Prostate gland (tissue), 2 donors: ENCODE results near the gene ZNF302. TPM values are rescaled to one million over a fixed set of nuclear protein-coding genes. Genes with fewer than 3 reads are reported as not detected.
"Not testable (repeated sequence)": the region's sequence is repeated elsewhere in the genome, so short reads cannot be mapped to it uniquely, and the experiment has no call there.

Source experiments
- DNase-seq: peaks from one replicate; pipeline ENCODE4 v3.0.0-alpha.2; 2019; ENCODE audit warnings: low spot score
- H3K27ac ChIP-seq, 2 donors: fragments of 200-600 bp; sonication (generic); 2 replicates each; pipeline ENCODE4 v1.5.1; 2017 to 2019
- H3K27me3 ChIP-seq: fragments of 200-600 bp; sonication (generic); replicated peaks from 2 replicates; pipeline ENCODE4 v1.5.1; 2019; ENCODE audit not compliant: insufficient read depth
- H3K36me3 ChIP-seq, 2 donors: fragments of 200-600 bp; sonication (generic); 1 replicate in 1 of 2; 2 replicates in 1 of 2; pipeline versions ENCODE4 v1.5.1 to v1.8.1; 2017 to 2019
- H3K4me1 ChIP-seq: fragments of 200-600 bp; sonication (generic); replicated peaks from 2 replicates; pipeline ENCODE4 v1.5.1; 2019
- H3K4me3 ChIP-seq, 2 donors: fragments of 200-600 bp; sonication (generic); 2 replicates each; pipeline ENCODE4 v1.5.1; 2017 to 2019
- H3K9me3 ChIP-seq: fragments of 200-600 bp; sonication (generic); 2 replicates; pipeline ENCODE4 v1.5.1; 2017
- POLR2A ChIP-seq: fragments of 450-650 bp; IDR thresholded peaks from one replicate; pipeline ENCODE4 v1.6.1; 2016; ENCODE audit warnings: antibody characterized with exemption, mild to moderate bottlenecking
- POLR2AphosphoS5 ChIP-seq: sonication (generic); formaldehyde crosslinking; IDR thresholded peaks from one replicate; pipeline ENCODE4 v1.6.1; 2017; ENCODE audit warnings: antibody characterized with exemption
- WGBS: methylation state at CpG from one replicate; pipeline ENCODE4 v1.1.5; 2018; 5-methylcytosine and 5-hydroxymethylcytosine counted together
- intact Hi-C: fragments of 100-400 bp; cut with DNase I; formaldehyde crosslinking; loops from one replicate; pipeline ENCODE4 v1.14.2; 2022
- total RNA-seq, 2 donors: library from RNA; depleted of rRNA; stranded (reverse); fragments of >200 nt; gene quantifications; one replicate each; pipeline ENCODE4 v1.1.0, GENCODE V29; 2016
- TF ChIP-seq, protein P1 (sequence below), 4 experiments: fragments of 200-600 bp in 2 of 4; fragments of 450-650 bp in 2 of 4; sonication (generic) in 2 of 4; IDR thresholded peaks; 1 replicate in 3 of 4; 2 replicates in 1 of 4; pipeline ENCODE4 v1.5.1; 2016 to 2019; ENCODE audit warnings: antibody characterized with exemption in 4 of 4, mild to moderate bottlenecking in 2 of 4, moderate library complexity in 2 of 4

The ZNF302 gene
- total RNA-seq, 2 donors from 2014 or later = 20.0 to 25.0 TPM

DNA sequence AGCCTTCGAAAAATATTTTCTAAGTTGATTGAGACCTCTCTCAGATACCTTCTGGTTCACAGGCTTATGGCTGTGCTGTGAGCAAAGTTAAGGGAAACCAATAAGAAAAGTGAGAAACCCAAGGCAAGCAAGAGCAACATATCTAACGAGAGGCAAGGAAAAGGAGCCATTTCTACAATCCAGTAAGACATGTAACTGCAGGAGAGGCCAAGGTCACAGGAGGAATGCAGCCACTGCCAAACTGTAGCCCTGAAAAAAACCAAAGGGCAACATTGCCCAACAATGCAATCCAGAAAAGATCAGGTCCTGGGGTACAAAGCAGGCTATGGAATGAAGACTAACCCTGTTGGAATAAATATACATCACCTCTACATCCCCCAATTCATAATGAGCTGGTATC lies 21.8 kb upstream of the ZNF302 start:
- no peak for DNase-seq
- Histone ChIP-seq H3K4me3 (no peak overlapping the region), H3K9me3 (no peaks in the 10 kb centered on the region), H3K36me3 (no peaks in the 10 kb centered on the region), H3K4me1 (no peaks in the 10 kb centered on the region), H3K27ac (no peak overlapping the region), H3K27me3 (no peaks in the 10 kb centered on the region)
- 70% methylated on average over 2 of the region's 2 CpGs for WGBS
- intact Hi-C loops = no loop called here
- no peak for TF ChIP-seq POLR2A
- no peak for TF ChIP-seq POLR2AphosphoS5
- TF ChIP-seq, protein P1, sequence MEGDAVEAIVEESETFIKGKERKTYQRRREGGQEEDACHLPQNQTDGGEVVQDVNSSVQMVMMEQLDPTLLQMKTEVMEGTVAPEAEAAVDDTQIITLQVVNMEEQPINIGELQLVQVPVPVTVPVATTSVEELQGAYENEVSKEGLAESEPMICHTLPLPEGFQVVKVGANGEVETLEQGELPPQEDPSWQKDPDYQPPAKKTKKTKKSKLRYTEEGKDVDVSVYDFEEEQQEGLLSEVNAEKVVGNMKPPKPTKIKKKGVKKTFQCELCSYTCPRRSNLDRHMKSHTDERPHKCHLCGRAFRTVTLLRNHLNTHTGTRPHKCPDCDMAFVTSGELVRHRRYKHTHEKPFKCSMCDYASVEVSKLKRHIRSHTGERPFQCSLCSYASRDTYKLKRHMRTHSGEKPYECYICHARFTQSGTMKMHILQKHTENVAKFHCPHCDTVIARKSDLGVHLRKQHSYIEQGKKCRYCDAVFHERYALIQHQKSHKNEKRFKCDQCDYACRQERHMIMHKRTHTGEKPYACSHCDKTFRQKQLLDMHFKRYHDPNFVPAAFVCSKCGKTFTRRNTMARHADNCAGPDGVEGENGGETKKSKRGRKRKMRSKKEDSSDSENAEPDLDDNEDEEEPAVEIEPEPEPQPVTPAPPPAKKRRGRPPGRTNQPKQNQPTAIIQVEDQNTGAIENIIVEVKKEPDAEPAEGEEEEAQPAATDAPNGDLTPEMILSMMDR (IDR thresholded peaks at IDR 0.05) = no peak

DNA sequence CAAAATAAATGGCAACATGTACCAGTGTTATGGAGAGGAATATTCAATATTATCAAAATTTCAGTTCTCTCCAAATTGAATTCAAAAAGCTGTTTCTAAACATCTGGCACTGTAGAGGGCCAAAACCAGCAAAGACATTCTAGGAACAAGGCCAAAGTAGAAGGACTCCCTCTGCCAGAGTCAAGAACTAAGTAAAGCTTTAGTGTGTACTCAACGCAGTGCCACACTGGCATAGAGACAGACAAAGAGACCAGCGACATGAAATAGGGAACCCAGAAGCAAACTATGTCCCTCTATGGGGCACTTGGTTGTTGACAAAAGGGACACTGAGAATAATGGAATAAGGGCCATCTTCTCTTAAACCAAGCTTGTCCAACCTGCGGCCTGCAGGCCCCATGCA lies 16.1 kb upstream of the ZNF302 start:
- TF ChIP-seq, protein P1 (IDR thresholded peaks at IDR 0.05) = no peak
- TF ChIP-seq POLR2AphosphoS5 = peak; percentile 82
- no peak for TF ChIP-seq POLR2A
- DNase-seq = peak; percentile 67
- intact Hi-C loops = no loop called here
- Histone ChIP-seq H3K9me3 (no peaks in the 10 kb centered on the region), H3K36me3 (no peaks in the 10 kb centered on the region), H3K4me1 (no peaks in the 10 kb centered on the region), H3K27me3 (no peaks in the 10 kb centered on the region), H3K4me3 (no peak overlapping the region), H3K27ac (peak overlapping the region in 1 of 2 donors; percentile 33)
- 43% methylated on average over 3 of the region's 3 CpGs for WGBS

DNA sequence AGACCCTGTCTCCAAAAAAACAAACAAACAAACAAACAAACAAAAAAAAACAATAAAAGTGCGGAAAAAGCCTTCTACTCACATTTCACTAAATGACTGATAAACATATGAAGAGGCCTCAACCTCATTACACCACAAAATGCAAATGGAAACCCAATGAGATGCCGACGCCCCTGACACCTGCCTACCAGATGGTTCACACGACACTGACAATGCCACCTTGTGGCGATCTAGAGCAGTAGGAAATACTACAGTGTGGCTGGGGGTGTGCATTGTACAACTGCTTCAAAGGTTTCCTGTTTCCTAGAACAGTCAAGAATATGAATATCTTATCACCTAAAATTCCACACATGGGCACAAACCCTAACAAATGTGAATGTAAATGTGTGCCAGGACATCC lies 14.6 kb upstream of the ZNF302 start:
- intact Hi-C loops = no loop called here

GRCh38 chr19:34664168-34664567 lies 13.3 kb upstream of the ZNF302 start:
- intact Hi-C loops = no loop called here
- 58% methylated on average over 3 of the region's 3 CpGs for WGBS

More for the DNA sequence above, 14.6 kb upstream of the ZNF302 start:
- H3K27ac ChIP-seq = no peak overlapping the region
- no peaks in the 10 kb centered on the region for H3K9me3 ChIP-seq
- H3K36me3 ChIP-seq = no peaks in the 10 kb centered on the region
- WGBS = 43% methylated on average over 5 of the region's 5 CpGs
- no peaks in the 10 kb centered on the region for H3K27me3 ChIP-seq
- no peak overlapping the region for H3K4me3 ChIP-seq
- no peaks in the 10 kb centered on the region for H3K4me1 ChIP-seq
- DNase-seq = no peak
- TF ChIP-seq, protein P1 (IDR thresholded peaks at IDR 0.05) = peak in 2 of 4 experiments; percentile 13 to 23
- TF ChIP-seq POLR2A = no peak

GRCh38 chr19:34664870-34665269 lies 12.6 kb upstream of the ZNF302 start:
- no peaks in the 10 kb centered on the region for H3K9me3 ChIP-seq
- no peaks in the 10 kb centered on the region for H3K4me1 ChIP-seq
- no peak overlapping the region for H3K4me3 ChIP-seq
- no peak for DNase-seq
- WGBS = 89% methylated on average over 6 of the region's 6 CpGs
- intact Hi-C loops = no loop called here
- no peaks in the 10 kb centered on the region for H3K27me3 ChIP-seq
- no peak for TF ChIP-seq POLR2A
- TF ChIP-seq, protein P1 (IDR thresholded peaks at IDR 0.05) = no peak
- TF ChIP-seq POLR2AphosphoS5 = no peak
- no peaks in the 10 kb centered on the region for H3K36me3 ChIP-seq
- H3K27ac ChIP-seq = no peak overlapping the region

More at GRCh38 chr19:34664168-34664567, 13.3 kb upstream of the ZNF302 start:
- no peak overlapping the region for H3K27ac ChIP-seq
- no peaks in the 10 kb centered on the region for H3K9me3 ChIP-seq
- TF ChIP-seq POLR2A = no peak
- TF ChIP-seq POLR2AphosphoS5 = no peak
- TF ChIP-seq, protein P1 (IDR thresholded peaks at IDR 0.05) = no peak
- H3K4me3 ChIP-seq = no peak overlapping the region
- no peaks in the 10 kb centered on the region for H3K36me3 ChIP-seq
- no peaks in the 10 kb centered on the region for H3K27me3 ChIP-seq
- DNase-seq = no peak
- H3K4me1 ChIP-seq = no peaks in the 10 kb centered on the region

DNA sequence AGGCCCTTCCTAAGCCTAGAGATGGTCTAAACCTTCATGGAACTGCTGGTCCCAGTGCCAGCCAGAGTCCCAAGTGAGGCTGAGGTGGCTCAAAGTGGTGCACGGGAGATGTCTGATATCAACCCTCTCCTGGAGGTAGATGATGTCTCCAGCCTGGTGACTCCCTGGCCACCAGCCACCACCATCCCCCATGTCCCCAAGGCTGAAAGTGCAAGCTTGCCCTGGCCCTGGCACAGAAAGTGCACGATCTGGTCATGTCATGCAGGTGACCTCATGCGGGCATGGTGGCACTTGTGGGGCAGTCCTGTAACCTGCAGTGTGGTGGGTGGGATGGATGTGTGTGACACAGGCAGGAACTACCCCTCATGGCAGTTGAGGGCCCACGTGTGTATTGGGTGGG lies 12.2 kb upstream of the ZNF302 start:
- H3K9me3 ChIP-seq, H3K27ac ChIP-seq, intact Hi-C loops, H3K27me3 ChIP-seq, DNase-seq, H3K4me3 ChIP-seq, H3K36me3 ChIP-seq, H3K4me1 ChIP-seq: not testable (repeated sequence)
- 81% methylated on average over 4 of the region's 4 CpGs for WGBS
